Ishikawa (cell line): ENCODE data around the gene XPO6.

Source experiments
- CEBPB ChIP-seq: IDR thresholded peaks from 2 replicates; pipeline ENCODE4 v1.6.1; 2012
- CREB1 ChIP-seq: IDR thresholded peaks from 2 replicates; pipeline ENCODE4 v1.6.1; 2012; ENCODE audit warnings: low read depth
- EGR1 ChIP-seq: IDR thresholded peaks from 2 replicates; pipeline ENCODE4 v1.6.1; 2012
- EP300 ChIP-seq: IDR thresholded peaks from 2 replicates; pipeline ENCODE4 v1.6.1; 2012; ENCODE audit warnings: borderline replicate concordance
- FOXM1 ChIP-seq: IDR thresholded peaks from 2 replicates; pipeline ENCODE4 v1.6.1; 2012; ENCODE audit warnings: low read depth, borderline replicate concordance
- NFIC ChIP-seq: IDR thresholded peaks from 2 replicates; pipeline ENCODE4 v1.6.1; 2012
- RAD21 ChIP-seq: IDR thresholded peaks from 2 replicates; pipeline ENCODE4 v1.6.1; 2012; ENCODE audit warnings: low read depth
- TAF1 ChIP-seq: IDR thresholded peaks from 2 replicates; pipeline ENCODE4 v1.6.1; 2012; ENCODE audit warnings: low read depth, mild to moderate bottlenecking
- TCF12 ChIP-seq: IDR thresholded peaks from 2 replicates; pipeline ENCODE4 v1.6.1; 2012; ENCODE audit warnings: low read depth
- TEAD4 ChIP-seq: IDR thresholded peaks from 2 replicates; pipeline ENCODE4 v1.6.1; 2012
- YY1 ChIP-seq: IDR thresholded peaks from 2 replicates; pipeline ENCODE4 v1.6.1; 2012; ENCODE audit warnings: low read depth
- ZBTB7A ChIP-seq: IDR thresholded peaks from 2 replicates; pipeline ENCODE4 v1.6.1; 2012; ENCODE audit warnings: low read depth
- TF ChIP-seq, protein P1 (sequence below): IDR thresholded peaks from 2 replicates; pipeline ENCODE4 v1.6.1; 2012
- TF ChIP-seq, protein P2 (sequence below): IDR thresholded peaks from 2 replicates; pipeline ENCODE4 v1.6.1; 2012
- TF ChIP-seq, protein P3 (sequence below): IDR thresholded peaks from 2 replicates; pipeline ENCODE4 v1.6.1; 2012; ENCODE audit warnings: low read depth, mild to moderate bottlenecking

The XPO6 gene

DNA sequence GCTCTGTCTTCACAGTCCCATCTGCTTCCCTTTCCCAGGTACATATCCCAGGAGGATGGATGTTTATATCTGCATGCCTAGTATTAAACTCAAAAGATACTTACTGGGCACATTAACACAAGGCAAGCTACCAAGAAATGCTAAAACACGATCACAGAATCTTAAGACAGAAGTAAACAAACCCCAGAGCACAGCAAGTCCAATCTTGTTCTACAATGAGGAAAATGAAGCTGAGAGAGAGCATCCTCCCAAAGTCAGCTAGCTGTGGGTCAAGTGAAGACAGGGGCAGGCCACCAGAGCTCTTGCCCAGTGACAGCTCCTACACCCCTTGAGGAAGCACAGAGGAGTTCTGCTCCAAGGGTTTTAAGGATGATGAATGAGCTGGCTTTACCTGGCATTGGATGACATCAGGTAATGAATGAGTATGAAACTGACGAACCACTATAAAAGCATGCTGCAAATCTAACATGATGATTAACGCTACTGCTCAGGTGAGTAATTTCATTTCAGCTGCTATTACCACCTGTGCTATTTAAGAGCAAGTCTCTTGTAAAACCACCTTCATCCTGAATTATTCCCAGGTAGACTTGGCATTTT, 20.3 kb downstream of the XPO6 start:
- TF ChIP-seq, protein P1, sequence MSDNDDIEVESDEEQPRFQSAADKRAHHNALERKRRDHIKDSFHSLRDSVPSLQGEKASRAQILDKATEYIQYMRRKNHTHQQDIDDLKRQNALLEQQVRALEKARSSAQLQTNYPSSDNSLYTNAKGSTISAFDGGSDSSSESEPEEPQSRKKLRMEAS = no peak
- TF ChIP-seq, protein P2, sequence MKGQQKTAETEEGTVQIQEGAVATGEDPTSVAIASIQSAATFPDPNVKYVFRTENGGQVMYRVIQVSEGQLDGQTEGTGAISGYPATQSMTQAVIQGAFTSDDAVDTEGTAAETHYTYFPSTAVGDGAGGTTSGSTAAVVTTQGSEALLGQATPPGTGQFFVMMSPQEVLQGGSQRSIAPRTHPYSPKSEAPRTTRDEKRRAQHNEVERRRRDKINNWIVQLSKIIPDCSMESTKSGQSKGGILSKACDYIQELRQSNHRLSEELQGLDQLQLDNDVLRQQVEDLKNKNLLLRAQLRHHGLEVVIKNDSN = no peak
- TF ChIP-seq TCF12 (no peak), EGR1 (no peak), TAF1 (no peak), FOXM1 (no peak), YY1 (no peak), TEAD4 (no peak), EP300 (no peak), NFIC (no peak), RAD21 (no peak), ZBTB7A (no peak), CEBPB (no peak), CREB1 (no peak)
- TF ChIP-seq, protein P3, sequence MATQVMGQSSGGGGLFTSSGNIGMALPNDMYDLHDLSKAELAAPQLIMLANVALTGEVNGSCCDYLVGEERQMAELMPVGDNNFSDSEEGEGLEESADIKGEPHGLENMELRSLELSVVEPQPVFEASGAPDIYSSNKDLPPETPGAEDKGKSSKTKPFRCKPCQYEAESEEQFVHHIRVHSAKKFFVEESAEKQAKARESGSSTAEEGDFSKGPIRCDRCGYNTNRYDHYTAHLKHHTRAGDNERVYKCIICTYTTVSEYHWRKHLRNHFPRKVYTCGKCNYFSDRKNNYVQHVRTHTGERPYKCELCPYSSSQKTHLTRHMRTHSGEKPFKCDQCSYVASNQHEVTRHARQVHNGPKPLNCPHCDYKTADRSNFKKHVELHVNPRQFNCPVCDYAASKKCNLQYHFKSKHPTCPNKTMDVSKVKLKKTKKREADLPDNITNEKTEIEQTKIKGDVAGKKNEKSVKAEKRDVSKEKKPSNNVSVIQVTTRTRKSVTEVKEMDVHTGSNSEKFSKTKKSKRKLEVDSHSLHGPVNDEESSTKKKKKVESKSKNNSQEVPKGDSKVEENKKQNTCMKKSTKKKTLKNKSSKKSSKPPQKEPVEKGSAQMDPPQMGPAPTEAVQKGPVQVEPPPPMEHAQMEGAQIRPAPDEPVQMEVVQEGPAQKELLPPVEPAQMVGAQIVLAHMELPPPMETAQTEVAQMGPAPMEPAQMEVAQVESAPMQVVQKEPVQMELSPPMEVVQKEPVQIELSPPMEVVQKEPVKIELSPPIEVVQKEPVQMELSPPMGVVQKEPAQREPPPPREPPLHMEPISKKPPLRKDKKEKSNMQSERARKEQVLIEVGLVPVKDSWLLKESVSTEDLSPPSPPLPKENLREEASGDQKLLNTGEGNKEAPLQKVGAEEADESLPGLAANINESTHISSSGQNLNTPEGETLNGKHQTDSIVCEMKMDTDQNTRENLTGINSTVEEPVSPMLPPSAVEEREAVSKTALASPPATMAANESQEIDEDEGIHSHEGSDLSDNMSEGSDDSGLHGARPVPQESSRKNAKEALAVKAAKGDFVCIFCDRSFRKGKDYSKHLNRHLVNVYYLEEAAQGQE = no peak

DNA sequence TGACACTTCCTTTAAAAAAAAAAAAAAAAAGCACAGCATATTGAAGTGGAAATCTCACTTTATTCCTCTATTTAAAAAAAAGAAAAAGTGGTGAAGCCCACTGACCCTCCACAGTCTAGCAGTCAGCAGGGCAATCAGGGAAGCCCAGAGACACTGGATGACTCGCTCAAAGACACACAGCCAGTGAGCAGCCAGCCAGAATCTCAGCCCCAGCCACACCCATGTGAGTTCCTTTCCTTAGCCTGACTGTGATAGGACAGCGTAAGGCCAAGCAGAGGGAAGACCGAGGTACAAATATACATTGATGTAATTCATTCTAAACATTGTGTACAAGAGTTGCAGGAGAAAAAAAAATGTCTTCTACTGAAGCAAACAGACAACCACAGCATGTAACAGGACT, 22.5 kb downstream of the XPO6 start:
- no peak for TF ChIP-seq TEAD4

DNA sequence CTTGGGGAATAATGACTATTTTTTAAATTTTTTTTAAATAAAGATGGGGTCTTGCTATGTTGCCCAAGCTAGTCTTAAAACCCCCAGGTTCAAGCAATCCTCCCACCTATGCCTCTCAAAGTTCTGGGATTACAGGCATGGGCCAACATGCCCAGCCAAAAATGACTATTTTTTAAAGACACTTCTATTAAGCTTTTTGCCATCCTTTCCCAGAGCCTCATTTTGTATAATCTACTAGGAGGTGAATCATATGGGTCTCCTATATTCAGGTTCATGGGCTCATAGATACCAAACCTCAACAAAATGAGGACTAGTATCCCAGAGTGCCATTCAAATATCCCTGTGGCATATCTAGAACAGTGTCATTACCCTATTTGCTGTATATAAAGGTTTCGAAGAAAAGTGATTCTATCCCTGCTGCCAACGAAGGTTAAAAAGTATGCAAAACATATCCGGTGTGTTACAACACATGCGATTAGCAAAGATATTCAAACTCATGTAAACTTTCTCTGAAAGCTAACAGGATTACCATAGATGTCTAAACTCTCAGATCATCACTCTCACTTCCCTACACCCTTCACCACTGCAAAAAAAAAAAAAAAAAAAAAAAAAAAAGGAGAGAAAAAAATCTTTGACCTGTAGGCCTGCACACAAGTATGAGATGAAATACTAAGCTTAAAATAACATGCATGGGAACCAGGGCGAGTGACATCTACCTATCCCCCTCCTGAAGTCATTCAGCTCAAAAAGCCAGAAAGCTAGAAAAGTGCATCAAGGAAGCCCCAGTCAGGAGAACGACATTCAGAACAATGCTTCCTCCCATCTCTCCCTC, 23.5 kb downstream of the XPO6 start:
- TF ChIP-seq, protein P2 = no peak
- TF ChIP-seq TAF1 (no peak), TCF12 (no peak), CREB1 (no peak), CEBPB (no peak), YY1 (no peak), ZBTB7A (no peak), EP300 (no peak), FOXM1 (no peak), RAD21 (no peak), NFIC (no peak), TEAD4 (no peak), EGR1 (no peak)
- TF ChIP-seq, protein P3 = no peak
- TF ChIP-seq, protein P1 = no peak

DNA sequence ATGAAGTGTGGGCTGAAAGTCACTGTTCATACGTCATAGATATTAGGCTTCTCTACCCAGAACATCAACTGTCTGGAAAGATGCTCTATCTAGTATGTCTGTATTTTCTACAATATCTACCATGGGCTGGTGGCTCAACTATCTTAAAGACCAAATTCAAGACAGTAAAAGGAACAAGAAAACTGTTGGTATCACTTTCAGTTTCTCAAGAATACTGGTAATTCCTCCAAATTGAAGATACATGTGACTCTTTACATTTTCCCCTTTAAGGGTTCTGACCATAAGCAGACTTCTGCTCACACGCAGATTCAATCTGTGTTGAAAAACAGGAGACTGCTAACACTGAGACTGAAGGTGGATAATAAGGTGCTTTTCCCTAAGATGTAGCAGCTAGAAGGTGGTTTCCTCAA, 24.2 kb downstream of the XPO6 start:
- TF ChIP-seq EP300 (no peak), TEAD4 (no peak), TCF12 (no peak), CREB1 (no peak), TAF1 (no peak), RAD21 (no peak), FOXM1 (no peak), NFIC (no peak), CEBPB (no peak), ZBTB7A (no peak), YY1 (no peak), EGR1 (no peak)
- TF ChIP-seq, protein P1 = no peak
- TF ChIP-seq, protein P2 = no peak
- TF ChIP-seq, protein P3 = no peak
